Endothelial cell of umbilical vein (primary cell): ENCODE data around the gene PGBD5. TPM values are rescaled to one million over a fixed set of nuclear protein-coding genes. Genes with fewer than 3 reads are reported as not detected.

ENCODE experiments used
- BruUV-seq: library from RNA; stranded (reverse); fragments of 400-500 nt; replicated peaks from 2 replicates; lab custom pipeline; 2021; lab: Mats Ljungman, UMichigan
- CTCF ChIA-PET: fragments of 300-600, 350-600 bp; sonication (Branson Sonifier 250); formaldehyde crosslinking; loops from one replicate; lab custom pipeline; 2021; ENCODE audit warnings: antibody characterized with exemption, inconsistent platforms; lab: Charles Lee
- POLR2A ChIA-PET: fragments of 300-600, 350-600 bp; sonication (Branson Sonifier 250); formaldehyde crosslinking; loops from one replicate; lab custom pipeline; 2021; ENCODE audit warnings: antibody characterized with exemption, inconsistent platforms; lab: Charles Lee
- DNase-seq: peaks from one replicate; pipeline ENCODE4 v3.0.0-alpha.2; 2011; ENCODE audit warnings: low read depth, low spot score
- FAIRE-seq: peaks from 2 replicates; lab custom pipeline; 2011; peaks lifted over from hg19 to GRCh38; lab: Jason Lieb, UNC
- H2AFZ ChIP-seq: 2 replicates; pipeline ENCODE4 v1.6.0; 2012; ENCODE audit warnings: low read depth, low read length, control low read depth, inconsistent platforms
- H3K27ac ChIP-seq: 2 replicates; pipeline ENCODE4 v1.5.1; 2011; ENCODE audit warnings: low read depth, mild to moderate bottlenecking, control low read depth, low read length, moderate library complexity; ENCODE audit not compliant: insufficient read depth
- H3K27me3 ChIP-seq, 2 experiments: 2 replicates each; pipeline versions ENCODE4 v1.6.0 to v1.6.1; 2011; ENCODE audit warnings: low read length in 2 of 2, mixed read lengths in 1 of 2; ENCODE audit not compliant: control insufficient read depth in 2 of 2, insufficient read depth in 2 of 2
- H3K36me3 ChIP-seq, 2 experiments: 2 replicates in 1 of 2; 3 replicates in 1 of 2; pipeline ENCODE4 v1.5.1; 2011; ENCODE audit warnings: low read length in 2 of 2, mild to moderate bottlenecking in 1 of 2, moderate library complexity in 1 of 2; ENCODE audit not compliant: control insufficient read depth in 2 of 2, insufficient read depth in 2 of 2; ENCODE audit errors: extremely low read depth in 1 of 2
- H3K4me1 ChIP-seq: 3 replicates; pipeline ENCODE4 v1.5.1; 2011; ENCODE audit warnings: mild to moderate bottlenecking, low read length; ENCODE audit not compliant: control insufficient read depth, insufficient read depth; ENCODE audit errors: extremely low read depth
- H3K4me2 ChIP-seq: 2 replicates; pipeline ENCODE4 v1.6.1; 2011; ENCODE audit warnings: low read length, control low read depth, mixed read lengths; ENCODE audit not compliant: insufficient read depth
- H3K4me3 ChIP-seq, 3 experiments: fragments of 200-600 bp in 1 of 3; sonication (generic), shearing (Covaris generic) in 1 of 3; replicated peaks in 1 of 3; 2 replicates each; pipeline ENCODE4 v1.5.1; 2011 to 2016; ENCODE audit warnings: control low read depth in 3 of 3, low read length in 3 of 3, mild to moderate bottlenecking in 2 of 3, inconsistent platforms in 1 of 3, low read depth in 1 of 3, moderate library complexity in 1 of 3; ENCODE audit not compliant: insufficient read depth in 1 of 3
- H3K79me2 ChIP-seq: 2 replicates; pipeline ENCODE4 v1.6.0; 2012; ENCODE audit warnings: low read length, inconsistent platforms; ENCODE audit not compliant: control insufficient read depth, insufficient read depth
- H3K9ac ChIP-seq: replicated peaks from 2 replicates; pipeline ENCODE3; 2011; ENCODE audit warnings: low read length, control low read depth; ENCODE audit not compliant: insufficient read depth; ENCODE audit errors: extremely low read depth
- H3K9me1 ChIP-seq: replicated peaks from 3 replicates; pipeline ENCODE4 v1.6.0; 2011; ENCODE audit warnings: mild to moderate bottlenecking, low read length; ENCODE audit not compliant: control insufficient read depth, insufficient read depth; ENCODE audit errors: extremely low read depth
- H3K9me3 ChIP-seq: replicated peaks from 2 replicates; pipeline ENCODE4 v1.5.1; 2012; ENCODE audit warnings: low read length, inconsistent platforms; ENCODE audit not compliant: control insufficient read depth, insufficient read depth
- H4K20me1 ChIP-seq: replicated peaks from 2 replicates; pipeline ENCODE3; 2011; ENCODE audit warnings: mild to moderate bottlenecking, low read length; ENCODE audit not compliant: control insufficient read depth, insufficient read depth; ENCODE audit errors: extremely low read depth
- EZH2 ChIP-seq: IDR thresholded peaks from 2 replicates; pipeline ENCODE4 v1.6.1; 2012; ENCODE audit warnings: borderline replicate concordance, low read depth, mild to moderate bottlenecking, moderate library complexity, low read length, inconsistent platforms; ENCODE audit not compliant: severe bottlenecking
- MAX ChIP-seq: IDR thresholded peaks from 2 replicates; pipeline ENCODE4 v1.6.1; 2011; ENCODE audit not compliant: insufficient read depth, insufficient read length
- MYC ChIP-seq: IDR thresholded peaks from one replicate; pipeline ENCODE4 v1.6.1; 2011; ENCODE audit warnings: mild to moderate bottlenecking, low read depth, low read length
- POLR2A ChIP-seq: IDR thresholded peaks from 2 replicates; pipeline ENCODE4 v1.6.1; 2012; ENCODE audit warnings: low read depth, mild to moderate bottlenecking, control low read depth, low read length
- POLR2AphosphoS5 ChIP-seq: IDR thresholded peaks from 2 replicates; pipeline ENCODE4 v1.6.1; 2012; ENCODE audit warnings: low read depth, mild to moderate bottlenecking, control low read depth, low read length, moderate library complexity; ENCODE audit not compliant: insufficient read depth
- dilution Hi-C: fragments of 300-500 bp; cut with MboI; formaldehyde crosslinking; loops from one replicate; pipeline ENCODE4 v1.15.0; 2019; ENCODE audit warnings: low sequenced_read_pairs; ENCODE audit not compliant: extremely low pct_ligation_motif_present
- intact Hi-C: fragments of 100-400 bp; cut with micrococcal nuclease; formaldehyde crosslinking; loops from one replicate; pipeline ENCODE4 v1.10.0; 2022
- polyA plus RNA-seq, 4 experiments: library from polyadenylated mRNA; depleted of rRNA in 3 of 4; stranded (reverse) in 3 of 4; unstranded in 1 of 4; fragments of >200 nt; gene quantifications; 2 replicates each; pipeline versions ENCODE4 v1.2.1 to v1.2.3, GENCODE V29; 2011 to 2012; ENCODE audit warnings: missing spikeins in 1 of 4
- total RNA-seq: library from RNA; stranded (reverse); gene quantifications from 2 replicates; pipeline ENCODE4 v1.2.3, GENCODE V29; 2021
- TF ChIP-seq, protein P1 (sequence below), 2 donors: IDR thresholded peaks; 1 replicate in 1 of 2; 2 replicates in 1 of 2; pipeline ENCODE4 v1.5.1; 2011; ENCODE audit warnings: low read length in 2 of 2, mild to moderate bottlenecking in 2 of 2, moderate library complexity in 2 of 2, control low read depth in 1 of 2, inconsistent platforms in 1 of 2, low read depth in 1 of 2; ENCODE audit not compliant: insufficient read depth in 1 of 2; ENCODE audit errors: extremely low read depth in 1 of 2

Gene PGBD5
- total and polyA plus RNA-seq, 2 donors (not counting 3 experiments of a cell fraction or from before 2014, with no cell fraction given) = 0.03 TPM; not detected in 1

DNA sequence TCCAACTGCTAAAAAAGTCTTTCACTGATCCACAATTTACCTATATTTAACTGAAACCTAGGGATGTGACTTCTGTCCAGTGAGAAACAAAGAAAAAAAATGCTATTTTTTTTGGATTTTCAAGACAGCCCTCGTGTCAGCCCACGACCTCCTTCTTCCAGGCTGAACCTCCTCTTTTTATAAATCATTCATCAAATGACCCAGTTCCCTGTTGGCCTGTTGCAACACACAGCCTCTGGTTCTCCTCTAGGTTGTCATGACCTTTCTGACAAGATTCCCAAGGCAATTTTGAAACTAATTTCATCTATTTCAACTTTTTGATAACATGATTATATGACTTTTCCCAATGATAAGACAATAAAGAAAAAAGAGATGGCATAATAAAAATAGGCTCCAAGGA lies 74.6 kb downstream of the PGBD5 start:
- dilution Hi-C loops = no loop called here
- BruUV-seq = no TSS peak
- no peak for FAIRE-seq

More for the DNA sequence above, 74.6 kb downstream of the PGBD5 start:
- no peak overlapping the region for H3K9ac ChIP-seq
- no peaks in the 10 kb centered on the region for H3K9me3 ChIP-seq
- intact Hi-C loops = no loop called here
- H3K27ac ChIP-seq = no peak overlapping the region
- CTCF ChIA-PET = no interaction called here
- DNase-seq = no peak
- no peak overlapping the region for H2AFZ ChIP-seq
- no peak for TF ChIP-seq MAX
- TF ChIP-seq EZH2 = no peak
- no peak for TF ChIP-seq POLR2AphosphoS5
- no peak for TF ChIP-seq MYC
- TF ChIP-seq, protein P1, sequence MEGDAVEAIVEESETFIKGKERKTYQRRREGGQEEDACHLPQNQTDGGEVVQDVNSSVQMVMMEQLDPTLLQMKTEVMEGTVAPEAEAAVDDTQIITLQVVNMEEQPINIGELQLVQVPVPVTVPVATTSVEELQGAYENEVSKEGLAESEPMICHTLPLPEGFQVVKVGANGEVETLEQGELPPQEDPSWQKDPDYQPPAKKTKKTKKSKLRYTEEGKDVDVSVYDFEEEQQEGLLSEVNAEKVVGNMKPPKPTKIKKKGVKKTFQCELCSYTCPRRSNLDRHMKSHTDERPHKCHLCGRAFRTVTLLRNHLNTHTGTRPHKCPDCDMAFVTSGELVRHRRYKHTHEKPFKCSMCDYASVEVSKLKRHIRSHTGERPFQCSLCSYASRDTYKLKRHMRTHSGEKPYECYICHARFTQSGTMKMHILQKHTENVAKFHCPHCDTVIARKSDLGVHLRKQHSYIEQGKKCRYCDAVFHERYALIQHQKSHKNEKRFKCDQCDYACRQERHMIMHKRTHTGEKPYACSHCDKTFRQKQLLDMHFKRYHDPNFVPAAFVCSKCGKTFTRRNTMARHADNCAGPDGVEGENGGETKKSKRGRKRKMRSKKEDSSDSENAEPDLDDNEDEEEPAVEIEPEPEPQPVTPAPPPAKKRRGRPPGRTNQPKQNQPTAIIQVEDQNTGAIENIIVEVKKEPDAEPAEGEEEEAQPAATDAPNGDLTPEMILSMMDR (IDR thresholded peaks at IDR 0.05; ENCODE audit: extremely low read depth in 1 of 2, insufficient read depth in 1 of 2, low read depth in 1 of 2, low read length in 2 of 2) = no peak
- TF ChIP-seq POLR2A = no peak
- no peak overlapping the region for H3K4me2 ChIP-seq
- H3K4me3 ChIP-seq = no peak overlapping the region
- POLR2A ChIA-PET = no interaction called here
- H3K9me1 ChIP-seq = no peaks in the 10 kb centered on the region
- H3K4me1 ChIP-seq = no peaks in the 10 kb centered on the region
- H3K79me2 ChIP-seq = no peaks in the 10 kb centered on the region
- H3K27me3 ChIP-seq = no peaks in the 10 kb centered on the region
- no peaks in the 10 kb centered on the region for H3K36me3 ChIP-seq
- H4K20me1 ChIP-seq = no peaks in the 10 kb centered on the region
